ENCODE measurements around the gene IGSF3. TPM values are rescaled to one million over a fixed set of nuclear protein-coding genes. Genes with fewer than 3 reads are reported as not detected.

IGSF3 gene
- total and polyA plus RNA-seq, 2 of the 8 experiments (the other 6 are each of a cell fraction or from before 2014, with no cell fraction given): 30.0 to 32.2 TPM

DNA sequence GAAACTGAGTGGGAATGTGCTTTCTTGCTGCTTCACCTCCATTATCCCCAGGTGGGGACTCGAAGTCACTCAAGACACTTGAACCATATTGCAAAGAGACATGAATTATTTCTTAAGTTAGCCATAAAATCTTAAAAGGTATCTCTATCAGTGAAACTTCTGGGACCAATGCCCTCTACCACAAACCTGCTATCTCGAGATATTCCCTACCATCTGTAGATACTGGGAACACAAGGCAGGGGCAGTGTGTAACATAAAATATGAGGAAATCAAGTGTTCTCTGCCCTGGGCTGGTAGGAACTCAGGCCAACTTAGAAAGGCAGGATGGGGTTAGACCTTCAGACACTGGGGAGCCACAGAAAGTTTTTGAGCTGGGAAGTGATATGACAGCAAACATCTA lies 95.4 kb downstream of the IGSF3 start:
- peaks cover 0 to 4% (median 0%) of the 10 kb centered on the region in 4 experiments; a peak in 1 of 7 replicates for H3K27me3 ChIP-seq (replicated peaks in 1 of 4; ENCODE audit: control insufficient read depth in 3 of 4, extremely low read depth in 1 of 4, insufficient read depth in 3 of 4, low read length in 3 of 4)
- no peak overlapping the region for H3K18ac ChIP-seq (ENCODE audit: extremely low read depth, low read length)
- no peak overlapping the region for H2BK5ac ChIP-seq (ENCODE audit: low read depth, low read length)
- peak overlapping the region; percentile 85 to 87; a peak in 2 of 4 replicates for H3K4me2 ChIP-seq (ENCODE audit: insufficient read depth in 1 of 2, low read depth in 2 of 2, low read length in 2 of 2)
- H3K56ac ChIP-seq (replicated peaks; ENCODE audit: insufficient read length, low read depth, low read length): no peak overlapping the region
- H2BK15ac ChIP-seq (ENCODE audit: low read length): no peak overlapping the region
- peaks cover 9% of the 10 kb centered on the region; the same call in 1 of the 2 replicates for H3K23me2 ChIP-seq (ENCODE audit: low read depth, low read length)
- TF ChIP-seq CHD2 (IDR thresholded peaks at IDR 0.05; ENCODE audit: low read length) (no peak), BCL11A (IDR thresholded peaks at IDR 0.05; ENCODE audit: low read depth in 2 of 2, low read length in 2 of 2) (no peak), EGR1 (IDR thresholded peaks at IDR 0.05; ENCODE audit: borderline replicate concordance, low read depth, low read length) (no peak), SP4 (IDR thresholded peaks at IDR 0.05; ENCODE audit: low read length) (no peak), HDAC2 (IDR thresholded peaks at IDR 0.05; ENCODE audit: borderline replicate concordance in 1 of 2, low read depth in 2 of 2, low read length in 2 of 2) (no peak), GTF2F1 (IDR thresholded peaks at IDR 0.05; ENCODE audit: borderline replicate concordance, low read depth, low read length) (no peak)
- TF ChIP-seq, protein P1, sequence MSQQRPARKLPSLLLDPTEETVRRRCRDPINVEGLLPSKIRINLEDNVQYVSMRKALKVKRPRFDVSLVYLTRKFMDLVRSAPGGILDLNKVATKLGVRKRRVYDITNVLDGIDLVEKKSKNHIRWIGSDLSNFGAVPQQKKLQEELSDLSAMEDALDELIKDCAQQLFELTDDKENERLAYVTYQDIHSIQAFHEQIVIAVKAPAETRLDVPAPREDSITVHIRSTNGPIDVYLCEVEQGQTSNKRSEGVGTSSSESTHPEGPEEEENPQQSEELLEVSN (IDR thresholded peaks at IDR 0.05): no peak
- no peak overlapping the region for H4K91ac ChIP-seq (replicated peaks; ENCODE audit: insufficient read length, low read length)
- no peak overlapping the region for H4K5ac ChIP-seq (ENCODE audit: insufficient read length, low read depth, low read length)
- no peak overlapping the region for H2AK5ac ChIP-seq (ENCODE audit: low read depth, low read length)
- ChIA-PET POLR2A (ENCODE audit: partially characterized antibody) (interaction anchor here (1.9 kb wide), 1 partner anchor 488 kb away, joined by 6 read pairs; the partner anchor contains the start of gene TTF2), CTCF (ENCODE audit: partially characterized antibody) (interaction anchor here (0.7 to 5.6 kb wide), 7 partner anchors 23 to 488 kb away, joined by 3 to 46 read pairs (median 4); partner anchors contain the start of gene TTF2)
- no peak overlapping the region for H2BK120ac ChIP-seq (replicated peaks; ENCODE audit: low read depth, low read length)
- FAIRE-seq (no peak), DNase-seq (ENCODE audit: low read depth in 1 of 2, low spot score in 2 of 2) (no peak)
- H3K9ac ChIP-seq (replicated peaks in 1 of 4; ENCODE audit: extremely low read depth in 1 of 4, low read depth in 3 of 4, low read length in 3 of 4): no peak overlapping the region
- H2AFZ ChIP-seq (ENCODE audit: low read length): no peak overlapping the region
- H4K8ac ChIP-seq (ENCODE audit: extremely low read depth, insufficient read depth, low read length): no peak overlapping the region
- 91% methylated on average over 2 of the region's 2 CpGs; no CpG with 5 or more reads in 1 of the 2 experiments for WGBS, 2 experiments (ENCODE audit: extremely low coverage in 1 of 2, insufficient coverage in 1 of 2, insufficient read length in 1 of 2, insufficient replicate concordance in 2 of 2, low coverage in 1 of 2, low lambda C conversion rate in 2 of 2, missing lambda C conversion rate in 1 of 2)
- H3K79me1 ChIP-seq (ENCODE audit: low read depth, low read length): no peaks in the 10 kb centered on the region; the same call in 1 of the 2 replicates
- H3K23ac ChIP-seq (ENCODE audit: insufficient read length): no peak overlapping the region
- no peaks in the 10 kb centered on the region for H3K9me3 ChIP-seq (ENCODE audit: insufficient read depth in 2 of 2, low read depth in 1 of 2, low read length in 1 of 2)
- no peaks in the 10 kb centered on the region; a peak in 1 of 8 replicates for H3K36me3 ChIP-seq (ENCODE audit: control insufficient read depth in 2 of 4, insufficient read depth in 4 of 4, low read length in 3 of 4)
- no peak overlapping the region for H3K14ac ChIP-seq (ENCODE audit: insufficient read length)
- peak overlapping the region in 1 of 4 experiments; percentile 83; a peak in 1 of 8 replicates for H3K4me3 ChIP-seq (ENCODE audit: extremely low read depth in 1 of 4, insufficient read depth in 2 of 4, low read depth in 3 of 4, low read length in 4 of 4)
- H3K4me1 ChIP-seq (replicated peaks in 1 of 4; ENCODE audit: control insufficient read depth in 3 of 4, insufficient read depth in 4 of 4, low read length in 3 of 4): peaks cover 0 to 19% (median 7%) of the 10 kb centered on the region in 4 experiments; a peak in 5 of 7 replicates
- H3K27ac ChIP-seq (ENCODE audit: low read depth, low read length): no peak overlapping the region
- no peaks in the 10 kb centered on the region for H3K79me2 ChIP-seq (ENCODE audit: control insufficient read depth in 1 of 2, insufficient read depth in 2 of 2, low read length in 2 of 2)
- no peak overlapping the region for H2BK12ac ChIP-seq (ENCODE audit: low read depth, low read length)
- H2BK20ac ChIP-seq (ENCODE audit: low read length): no peak overlapping the region
- no peaks in the 10 kb centered on the region for H4K20me1 ChIP-seq (replicated peaks in 1 of 2; ENCODE audit: control insufficient read depth in 1 of 2, insufficient read depth in 2 of 2, low read length in 2 of 2)
- H3K4ac ChIP-seq (replicated peaks; ENCODE audit: insufficient read length, low read depth, low read length): no peak overlapping the region

All from H1 (cell line).